GM18505 (cell line): Measurements from ENCODE around the gene XXYLT1.
"Not testable (repeated sequence)": the region's sequence is repeated elsewhere in the genome, so short reads cannot be mapped to it uniquely, and the experiment has no call there.

Source experiments
- ATAC-seq: cut with Tn5 transposase; IDR thresholded peaks from one replicate; pipeline ENCODE4 v1.9.1; 2021; ENCODE audit not compliant: unreplicated experiment
- POLR2A ChIP-seq: IDR thresholded peaks from 4 replicates; pipeline ENCODE4 v1.6.1; 2011; ENCODE audit warnings: borderline replicate concordance; ENCODE audit not compliant: insufficient read depth, insufficient read length; ENCODE audit errors: extremely low read depth

Gene XXYLT1

DNA sequence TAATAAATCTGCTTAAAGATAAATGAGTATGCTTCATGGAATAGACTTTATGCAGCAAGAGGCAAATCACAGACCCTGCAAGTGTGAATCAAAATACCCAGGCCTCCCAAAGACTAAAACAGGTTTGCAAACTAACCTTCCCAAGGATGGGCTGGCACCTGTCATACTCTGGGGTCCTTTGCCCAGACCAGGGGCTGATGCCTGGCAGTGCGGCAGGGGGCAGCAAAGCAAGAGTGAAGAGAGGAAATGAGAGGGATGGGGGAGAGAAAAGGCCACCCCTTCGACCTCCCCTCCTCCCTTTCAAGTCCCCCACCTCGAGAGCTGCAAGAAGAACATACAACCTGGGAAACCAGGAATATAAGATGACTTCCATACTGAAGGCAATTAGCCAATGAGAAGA lies 31.8 kb downstream of the XXYLT1 start:
- no peak for TF ChIP-seq POLR2A
- no peak for ATAC-seq

DNA sequence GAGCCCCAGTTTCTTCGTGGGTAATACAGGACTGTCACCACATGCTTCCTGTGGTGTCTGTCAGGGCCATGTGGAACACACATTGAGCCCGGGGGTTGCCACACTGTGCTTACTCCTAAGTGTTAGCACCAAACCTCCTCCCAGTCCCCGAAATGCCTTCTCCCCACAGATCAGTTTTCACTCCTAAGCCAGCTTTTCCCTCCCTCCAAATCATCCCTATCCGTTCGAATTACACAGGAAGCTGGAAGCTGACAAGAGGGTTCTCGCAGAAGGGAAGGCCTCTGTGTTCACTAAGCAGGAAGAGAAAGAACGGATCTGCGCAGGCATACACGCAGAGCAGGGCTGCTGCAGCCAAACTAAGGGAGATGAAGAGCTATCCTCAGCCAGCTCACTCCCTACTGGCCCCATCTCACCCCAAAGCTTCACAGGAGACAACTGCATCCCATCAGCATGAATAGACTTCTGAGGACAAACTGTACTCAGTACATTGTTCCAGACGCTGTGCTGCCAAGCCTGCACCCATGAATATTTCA lies 32.3 kb downstream of the XXYLT1 start:
- TF ChIP-seq POLR2A = no peak
- ATAC-seq = no peak

GRCh38 chr3:195238081-195238571 lies 32.8 kb downstream of the XXYLT1 start:
- no peak for TF ChIP-seq POLR2A
- ATAC-seq = no peak

DNA sequence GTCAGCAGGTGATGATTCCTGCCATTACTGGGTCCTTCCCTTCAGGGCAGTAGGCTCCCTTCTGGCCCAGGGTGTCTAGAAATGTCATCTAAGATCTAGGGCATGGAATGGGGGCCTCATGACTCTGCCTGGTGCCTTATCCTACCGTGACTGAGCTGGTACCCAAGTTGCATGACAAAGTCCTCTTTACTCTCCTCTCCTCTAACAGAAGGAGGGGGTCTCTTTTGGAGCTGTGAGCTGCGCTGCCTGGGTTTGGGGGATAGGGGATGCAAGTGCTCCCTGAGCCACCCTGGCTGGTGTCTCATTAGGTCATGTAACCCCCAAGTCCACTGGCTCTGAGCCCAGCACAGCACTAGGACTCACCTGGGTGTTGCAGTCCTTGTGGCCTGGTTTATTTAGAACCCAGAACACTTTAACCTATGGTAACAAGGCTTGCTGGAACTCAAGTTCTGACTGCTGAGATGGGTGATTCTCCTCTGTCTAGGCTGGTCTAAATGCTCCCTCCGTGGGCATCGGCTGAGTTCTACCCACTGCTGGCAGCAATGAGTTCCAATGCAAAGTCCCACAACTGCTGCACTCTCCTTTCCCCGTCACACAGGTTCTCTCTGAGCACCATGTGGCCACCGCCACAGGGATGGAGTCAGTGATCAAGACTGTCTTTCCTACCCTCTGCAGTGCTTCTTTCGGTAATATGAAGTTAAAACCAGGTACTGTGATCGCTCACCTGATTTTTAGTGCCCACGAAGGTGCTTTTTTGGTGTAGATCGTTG lies 34.0 kb downstream of the XXYLT1 start:
- ATAC-seq = no peak

DNA sequence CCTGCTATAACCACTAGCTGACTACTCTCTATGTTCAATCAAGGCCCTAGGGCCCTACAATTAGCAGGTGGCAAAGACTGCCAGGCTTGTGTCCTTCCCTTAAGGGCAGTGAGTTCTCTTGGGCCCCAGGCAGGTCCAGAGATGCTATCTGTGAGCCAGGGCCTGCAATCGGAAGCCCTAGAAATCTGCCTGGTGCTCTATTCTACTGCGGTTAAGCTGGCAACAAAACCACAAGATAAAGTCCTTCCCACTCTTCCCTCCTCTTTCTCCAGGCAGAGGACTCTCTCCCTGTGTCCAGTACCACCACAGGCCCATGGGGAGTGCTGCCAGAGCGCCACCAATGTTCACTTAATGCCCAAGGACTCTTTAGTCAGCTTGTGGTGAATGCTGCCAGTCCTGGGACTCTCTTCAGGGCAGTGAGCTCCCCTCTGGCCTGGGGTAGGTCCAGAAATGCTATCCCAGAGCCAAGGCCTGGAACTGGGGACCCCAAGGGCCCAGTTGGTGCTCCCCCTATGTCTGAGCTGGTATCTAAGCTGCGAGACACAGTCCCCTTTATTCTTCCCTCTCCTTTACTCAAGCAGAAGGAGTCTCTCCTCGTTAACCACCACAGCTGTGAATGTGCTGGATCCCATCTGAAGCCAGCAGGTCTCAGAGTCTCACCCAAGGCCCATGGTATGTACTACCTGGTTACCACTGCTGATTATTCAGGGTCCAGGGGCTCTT lies 34.7 kb downstream of the XXYLT1 start:
- no peak for TF ChIP-seq POLR2A
- no peak for ATAC-seq

More for the DNA sequence above, 34.0 kb downstream of the XXYLT1 start:
- TF ChIP-seq POLR2A = no peak

- ATAC-seq = no peak
- TF ChIP-seq POLR2A = no peak
These were observed 40.7 kb downstream of the XXYLT1 start for GRCh38 chr3:195230244-195230643.

DNA sequence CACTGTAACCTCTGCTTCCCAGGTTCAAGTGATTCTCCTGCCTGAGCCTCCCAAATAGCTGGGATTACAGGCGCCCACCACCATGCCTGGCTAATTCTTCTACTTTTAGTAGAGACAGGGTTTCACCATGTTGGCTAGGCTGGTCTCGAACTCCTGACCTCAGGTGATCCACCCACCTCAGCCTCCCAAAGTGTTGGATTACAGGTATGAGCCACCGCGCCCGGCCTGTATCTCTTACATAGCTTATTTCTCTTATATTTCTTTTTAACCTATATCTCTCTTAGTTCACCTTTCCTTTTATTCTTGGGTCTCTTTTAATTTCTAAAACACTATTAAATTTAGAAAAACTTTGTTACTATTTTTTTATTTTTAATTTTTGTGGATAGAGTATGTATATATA lies 42.1 kb downstream of the XXYLT1 start:
- not testable (repeated sequence) for ATAC-seq

GRCh38 chr3:195227871-195228270 lies 43.1 kb downstream of the XXYLT1 start:
- ATAC-seq = no peak
- no peak for TF ChIP-seq POLR2A

GRCh38 chr3:195226900-195227447 lies 44.0 kb downstream of the XXYLT1 start:
- no peak for ATAC-seq
- TF ChIP-seq POLR2A = no peak

GRCh38 chr3:195226445-195226844 lies 44.5 kb downstream of the XXYLT1 start:
- ATAC-seq = no peak
- no peak for TF ChIP-seq POLR2A

- no peak for TF ChIP-seq POLR2A
- ATAC-seq = no peak
These were observed 45.9 kb downstream of the XXYLT1 start for GRCh38 chr3:195224980-195225580.

GRCh38 chr3:195224156-195224979 lies 46.6 kb downstream of the XXYLT1 start:
- ATAC-seq = no peak
- TF ChIP-seq POLR2A = no peak
